Endothelial cell of umbilical vein (primary cell): ENCODE measurements around the gene MYORG. TPM values are rescaled to one million over a fixed set of nuclear protein-coding genes. Genes with fewer than 3 reads are reported as not detected.

Experiments
- BruUV-seq: library from RNA; stranded (reverse); fragments of 400-500 nt; replicated peaks from 2 replicates; lab custom pipeline; 2021; lab: Mats Ljungman, UMichigan
- CTCF ChIA-PET: fragments of 300-600, 350-600 bp; sonication (Branson Sonifier 250); formaldehyde crosslinking; loops from one replicate; lab custom pipeline; 2021; ENCODE audit warnings: antibody characterized with exemption, inconsistent platforms; lab: Charles Lee
- POLR2A ChIA-PET: fragments of 300-600, 350-600 bp; sonication (Branson Sonifier 250); formaldehyde crosslinking; loops from one replicate; lab custom pipeline; 2021; ENCODE audit warnings: antibody characterized with exemption, inconsistent platforms; lab: Charles Lee
- DNase-seq: peaks from one replicate; pipeline ENCODE4 v3.0.0-alpha.2; 2011; ENCODE audit warnings: low read depth, low spot score
- FAIRE-seq: peaks from 2 replicates; lab custom pipeline; 2011; peaks lifted over from hg19 to GRCh38; lab: Jason Lieb, UNC
- H2AFZ ChIP-seq: 2 replicates; pipeline ENCODE4 v1.6.0; 2012; ENCODE audit warnings: low read depth, low read length, control low read depth, inconsistent platforms
- H3K27ac ChIP-seq: 2 replicates; pipeline ENCODE4 v1.5.1; 2011; ENCODE audit warnings: low read depth, mild to moderate bottlenecking, control low read depth, low read length, moderate library complexity; ENCODE audit not compliant: insufficient read depth
- H3K27me3 ChIP-seq, 2 experiments: 2 replicates each; pipeline versions ENCODE4 v1.6.0 to v1.6.1; 2011; ENCODE audit warnings: low read length in 2 of 2, mixed read lengths in 1 of 2; ENCODE audit not compliant: control insufficient read depth in 2 of 2, insufficient read depth in 2 of 2
- H3K36me3 ChIP-seq, 2 experiments: 2 replicates in 1 of 2; 3 replicates in 1 of 2; pipeline ENCODE4 v1.5.1; 2011; ENCODE audit warnings: low read length in 2 of 2, mild to moderate bottlenecking in 1 of 2, moderate library complexity in 1 of 2; ENCODE audit not compliant: control insufficient read depth in 2 of 2, insufficient read depth in 2 of 2; ENCODE audit errors: extremely low read depth in 1 of 2
- H3K4me1 ChIP-seq: 3 replicates; pipeline ENCODE4 v1.5.1; 2011; ENCODE audit warnings: mild to moderate bottlenecking, low read length; ENCODE audit not compliant: control insufficient read depth, insufficient read depth; ENCODE audit errors: extremely low read depth
- H3K4me2 ChIP-seq: 2 replicates; pipeline ENCODE4 v1.6.1; 2011; ENCODE audit warnings: low read length, control low read depth, mixed read lengths; ENCODE audit not compliant: insufficient read depth
- H3K4me3 ChIP-seq, 3 experiments: fragments of 200-600 bp in 1 of 3; sonication (generic), shearing (Covaris generic) in 1 of 3; replicated peaks in 1 of 3; 2 replicates each; pipeline ENCODE4 v1.5.1; 2011 to 2016; ENCODE audit warnings: control low read depth in 3 of 3, low read length in 3 of 3, mild to moderate bottlenecking in 2 of 3, inconsistent platforms in 1 of 3, low read depth in 1 of 3, moderate library complexity in 1 of 3; ENCODE audit not compliant: insufficient read depth in 1 of 3
- H3K79me2 ChIP-seq: 2 replicates; pipeline ENCODE4 v1.6.0; 2012; ENCODE audit warnings: low read length, inconsistent platforms; ENCODE audit not compliant: control insufficient read depth, insufficient read depth
- H3K9ac ChIP-seq: replicated peaks from 2 replicates; pipeline ENCODE3; 2011; ENCODE audit warnings: low read length, control low read depth; ENCODE audit not compliant: insufficient read depth; ENCODE audit errors: extremely low read depth
- H3K9me1 ChIP-seq: replicated peaks from 3 replicates; pipeline ENCODE4 v1.6.0; 2011; ENCODE audit warnings: mild to moderate bottlenecking, low read length; ENCODE audit not compliant: control insufficient read depth, insufficient read depth; ENCODE audit errors: extremely low read depth
- H3K9me3 ChIP-seq: replicated peaks from 2 replicates; pipeline ENCODE4 v1.5.1; 2012; ENCODE audit warnings: low read length, inconsistent platforms; ENCODE audit not compliant: control insufficient read depth, insufficient read depth
- H4K20me1 ChIP-seq: replicated peaks from 2 replicates; pipeline ENCODE3; 2011; ENCODE audit warnings: mild to moderate bottlenecking, low read length; ENCODE audit not compliant: control insufficient read depth, insufficient read depth; ENCODE audit errors: extremely low read depth
- EZH2 ChIP-seq: IDR thresholded peaks from 2 replicates; pipeline ENCODE4 v1.6.1; 2012; ENCODE audit warnings: borderline replicate concordance, low read depth, mild to moderate bottlenecking, moderate library complexity, low read length, inconsistent platforms; ENCODE audit not compliant: severe bottlenecking
- FOS ChIP-seq: IDR thresholded peaks from 2 replicates; pipeline ENCODE4 v1.6.1; 2011; ENCODE audit warnings: mild to moderate bottlenecking, low read length, moderate library complexity, borderline replicate concordance; ENCODE audit not compliant: insufficient read depth
- GATA2 ChIP-seq: IDR thresholded peaks from 2 replicates; pipeline ENCODE4 v1.7.0; 2011; ENCODE audit warnings: low read depth, mild to moderate bottlenecking, moderate library complexity, mixed read lengths, low read length; ENCODE audit not compliant: insufficient read length, insufficient read depth
- MYC ChIP-seq: IDR thresholded peaks from one replicate; pipeline ENCODE4 v1.6.1; 2011; ENCODE audit warnings: mild to moderate bottlenecking, low read depth, low read length
- POLR2A ChIP-seq: IDR thresholded peaks from 2 replicates; pipeline ENCODE4 v1.6.1; 2012; ENCODE audit warnings: low read depth, mild to moderate bottlenecking, control low read depth, low read length
- POLR2AphosphoS5 ChIP-seq: IDR thresholded peaks from 2 replicates; pipeline ENCODE4 v1.6.1; 2012; ENCODE audit warnings: low read depth, mild to moderate bottlenecking, control low read depth, low read length, moderate library complexity; ENCODE audit not compliant: insufficient read depth
- dilution Hi-C: fragments of 300-500 bp; cut with MboI; formaldehyde crosslinking; loops from one replicate; pipeline ENCODE4 v1.15.0; 2019; ENCODE audit warnings: low sequenced_read_pairs; ENCODE audit not compliant: extremely low pct_ligation_motif_present
- intact Hi-C: fragments of 100-400 bp; cut with micrococcal nuclease; formaldehyde crosslinking; loops from one replicate; pipeline ENCODE4 v1.10.0; 2022
- polyA plus RNA-seq, 4 experiments: library from polyadenylated mRNA; depleted of rRNA in 3 of 4; stranded (reverse) in 3 of 4; unstranded in 1 of 4; fragments of >200 nt; gene quantifications; 2 replicates each; pipeline versions ENCODE4 v1.2.1 to v1.2.3, GENCODE V29; 2011 to 2012; ENCODE audit warnings: missing spikeins in 1 of 4
- total RNA-seq: library from RNA; stranded (reverse); gene quantifications from 2 replicates; pipeline ENCODE4 v1.2.3, GENCODE V29; 2021
- TF ChIP-seq, protein P1 (sequence below): IDR thresholded peaks from 2 replicates; pipeline ENCODE4 v1.6.1; 2011; ENCODE audit not compliant: insufficient read depth, insufficient read length
- TF ChIP-seq, protein P2 (sequence below), 2 donors: IDR thresholded peaks; 1 replicate in 1 of 2; 2 replicates in 1 of 2; pipeline ENCODE4 v1.5.1; 2011; ENCODE audit warnings: low read length in 2 of 2, mild to moderate bottlenecking in 2 of 2, moderate library complexity in 2 of 2, control low read depth in 1 of 2, inconsistent platforms in 1 of 2, low read depth in 1 of 2; ENCODE audit not compliant: insufficient read depth in 1 of 2; ENCODE audit errors: extremely low read depth in 1 of 2

Gene MYORG
- total and polyA plus RNA-seq, 2 donors (not counting 3 experiments of a cell fraction or from before 2014, with no cell fraction given) = 2.8 to 7.0 TPM

DNA sequence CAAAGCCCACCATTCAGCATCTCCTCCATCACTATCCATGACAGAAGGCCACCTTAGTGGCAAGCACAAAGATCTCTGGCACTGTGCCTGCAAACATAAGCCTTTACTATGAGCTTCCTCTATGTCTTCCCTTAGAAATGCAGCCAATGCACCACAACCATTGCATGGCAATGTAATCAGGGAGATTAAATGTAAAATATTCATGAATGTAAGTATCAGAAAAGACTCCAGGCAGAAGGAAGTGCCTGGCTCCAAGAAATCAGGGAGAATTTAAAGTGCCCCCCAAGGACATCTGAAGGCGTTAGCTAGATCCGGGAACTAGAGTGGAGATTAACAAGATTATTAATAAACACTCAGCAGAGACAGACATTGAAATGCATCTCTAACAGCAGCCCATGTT is 32.5 kb upstream of the MYORG start:
- no peak overlapping the region for H3K4me3 ChIP-seq
- TF ChIP-seq EZH2 (no peak), MYC (no peak)
- TF ChIP-seq, protein P1, sequence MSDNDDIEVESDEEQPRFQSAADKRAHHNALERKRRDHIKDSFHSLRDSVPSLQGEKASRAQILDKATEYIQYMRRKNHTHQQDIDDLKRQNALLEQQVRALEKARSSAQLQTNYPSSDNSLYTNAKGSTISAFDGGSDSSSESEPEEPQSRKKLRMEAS = no peak
- H3K79me2 ChIP-seq = no peaks in the 10 kb centered on the region
- H3K9me1 ChIP-seq = no peaks in the 10 kb centered on the region
- H3K27me3 ChIP-seq = no peaks in the 10 kb centered on the region
- intact Hi-C loops (no loop called here), dilution Hi-C loops (loop anchor here (25.0 kb wide), 1 partner anchor 103 kb away; the partner anchor contains the start of gene ENHO)
- DNase-seq (no peak), FAIRE-seq (no peak)
- H2AFZ ChIP-seq = no peak overlapping the region
- H3K4me1 ChIP-seq = no peaks in the 10 kb centered on the region
- H3K4me2 ChIP-seq = no peak overlapping the region
- H4K20me1 ChIP-seq = peaks cover 8% of the 10 kb centered on the region
- no peaks in the 10 kb centered on the region for H3K36me3 ChIP-seq
- no peak overlapping the region for H3K27ac ChIP-seq
- no TSS peak for BruUV-seq
- H3K9me3 ChIP-seq = no peaks in the 10 kb centered on the region
- H3K9ac ChIP-seq = no peak overlapping the region
- ChIA-PET POLR2A (no interaction called here), CTCF (interaction anchor here (1.1 to 1.4 kb wide), 2 partner anchors 22 to 195 kb away, joined by 4 to 6 read pairs; no protein-coding TSS in a partner anchor)

DNA sequence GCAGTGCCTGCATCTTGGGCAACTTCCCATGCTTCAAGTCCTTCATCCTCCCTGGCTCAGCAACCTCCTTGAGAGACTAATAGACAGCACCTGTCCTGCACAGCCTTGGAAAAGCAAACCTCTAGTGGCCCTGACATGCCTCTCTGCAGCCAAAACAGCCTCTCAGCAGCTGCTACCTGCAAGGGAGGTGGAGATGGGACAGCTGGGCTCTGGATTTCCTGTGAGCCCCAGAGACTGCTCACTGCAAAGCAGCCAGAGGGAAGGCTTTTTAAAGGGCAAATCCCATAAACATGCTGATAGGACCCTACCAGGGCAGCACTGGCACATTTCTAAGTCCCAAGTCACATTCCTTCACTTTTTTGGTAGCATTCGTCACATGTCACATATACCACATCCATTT is 31.5 kb upstream of the MYORG start:
- TF ChIP-seq, protein P2, sequence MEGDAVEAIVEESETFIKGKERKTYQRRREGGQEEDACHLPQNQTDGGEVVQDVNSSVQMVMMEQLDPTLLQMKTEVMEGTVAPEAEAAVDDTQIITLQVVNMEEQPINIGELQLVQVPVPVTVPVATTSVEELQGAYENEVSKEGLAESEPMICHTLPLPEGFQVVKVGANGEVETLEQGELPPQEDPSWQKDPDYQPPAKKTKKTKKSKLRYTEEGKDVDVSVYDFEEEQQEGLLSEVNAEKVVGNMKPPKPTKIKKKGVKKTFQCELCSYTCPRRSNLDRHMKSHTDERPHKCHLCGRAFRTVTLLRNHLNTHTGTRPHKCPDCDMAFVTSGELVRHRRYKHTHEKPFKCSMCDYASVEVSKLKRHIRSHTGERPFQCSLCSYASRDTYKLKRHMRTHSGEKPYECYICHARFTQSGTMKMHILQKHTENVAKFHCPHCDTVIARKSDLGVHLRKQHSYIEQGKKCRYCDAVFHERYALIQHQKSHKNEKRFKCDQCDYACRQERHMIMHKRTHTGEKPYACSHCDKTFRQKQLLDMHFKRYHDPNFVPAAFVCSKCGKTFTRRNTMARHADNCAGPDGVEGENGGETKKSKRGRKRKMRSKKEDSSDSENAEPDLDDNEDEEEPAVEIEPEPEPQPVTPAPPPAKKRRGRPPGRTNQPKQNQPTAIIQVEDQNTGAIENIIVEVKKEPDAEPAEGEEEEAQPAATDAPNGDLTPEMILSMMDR (IDR thresholded peaks at IDR 0.05; ENCODE audit: extremely low read depth in 1 of 2, insufficient read depth in 1 of 2, low read depth in 1 of 2, low read length in 2 of 2) = no peak
- TF ChIP-seq POLR2AphosphoS5 (no peak), FOS (no peak), GATA2 (no peak), EZH2 (no peak), POLR2A (no peak)
- no peak for FAIRE-seq
- H3K9ac ChIP-seq = no peak overlapping the region
- no peaks in the 10 kb centered on the region for H3K9me1 ChIP-seq
- H3K27ac ChIP-seq = no peak overlapping the region
- H2AFZ ChIP-seq = no peak overlapping the region
- no peaks in the 10 kb centered on the region for H3K79me2 ChIP-seq
- ChIA-PET CTCF (interaction anchor here (1.4 kb wide), 1 partner anchor 23 kb away, joined by 4 read pairs; no protein-coding TSS in a partner anchor), POLR2A (no interaction called here)
- H3K9me3 ChIP-seq = no peaks in the 10 kb centered on the region
- dilution Hi-C loops = loop anchor here (25.0 kb wide), 1 partner anchor 104 kb away; the partner anchor contains the start of gene ENHO
- H3K27me3 ChIP-seq = no peaks in the 10 kb centered on the region
- no peak for DNase-seq
- peaks cover 0 to 5% of the 10 kb centered on the region in 2 experiments for H3K36me3 ChIP-seq
- H3K4me2 ChIP-seq = no peak overlapping the region
- H3K4me1 ChIP-seq = no peaks in the 10 kb centered on the region
- intact Hi-C loops = no loop called here
- BruUV-seq = no TSS peak
- peaks cover 8% of the 10 kb centered on the region for H4K20me1 ChIP-seq
- no peak overlapping the region for H3K4me3 ChIP-seq
